HepG2 (cell line): ENCODE measurements around the gene MSANTD1. TPM values are rescaled to one million over a fixed set of nuclear protein-coding genes. Genes with fewer than 3 reads are reported as not detected.

Source experiments
- ATAC-seq: fragments of 200-7000 bp; cut with Tn5 transposase; 3 replicates; pipeline ENCODE4 v1.9.1; 2020; ENCODE audit warnings: mild to moderate bottlenecking, moderate library complexity
- BruUV-seq: library from RNA; stranded (reverse); fragments of 400-500 nt; replicated peaks from 2 replicates; lab custom pipeline; 2021; lab: Mats Ljungman, UMichigan
- CTCF ChIA-PET: fragments of 300-600 bp; formaldehyde crosslinking; extraction: SDS; loops from one replicate; lab custom pipeline; 2021; ENCODE audit warnings: low total read pairs, inconsistent platforms, low intra/inter-chr PET ratio; lab: Yijun Ruan, JAX
- POLR2A ChIA-PET: fragments of 350-600 bp; sonication (Branson Sonifier 250); formaldehyde crosslinking; loops from one replicate; lab custom pipeline; 2020; ENCODE audit warnings: antibody characterized with exemption, inconsistent platforms; lab: Yijun Ruan, JAX
- DNase-seq: peaks from one replicate; pipeline ENCODE4 v3.0.0-alpha.2; 2015; ENCODE audit warnings: low spot score
- FAIRE-seq: peaks from 3 replicates; lab custom pipeline; 2011; peaks lifted over from hg19 to GRCh38; lab: Jason Lieb, UNC
- H2AFZ ChIP-seq: one replicate; pipeline ENCODE4 v1.6.1; 2011; ENCODE audit warnings: low read length, inconsistent platforms
- H3K27ac ChIP-seq: fragments of 300-600 bp; 3 replicates; pipeline ENCODE4 v1.8.0; 2011; ENCODE audit warnings: mixed run types, mild to moderate bottlenecking, mixed read lengths, low read length, inconsistent platforms; ENCODE audit not compliant: insufficient read depth; ENCODE audit errors: extremely low read length
- H3K27me3 ChIP-seq, 2 experiments: fragments of 200-600 bp in 1 of 2; 2 replicates in 1 of 2; 3 replicates in 1 of 2; pipeline versions ENCODE4 v1.6.0 to v1.8.0; 2011; ENCODE audit warnings: low read length in 2 of 2, mild to moderate bottlenecking in 2 of 2, moderate library complexity in 2 of 2, inconsistent platforms in 1 of 2; ENCODE audit not compliant: insufficient read depth in 2 of 2, control insufficient read depth in 1 of 2
- H3K36me3 ChIP-seq, 2 experiments: fragments of 200-600 bp in 1 of 2; replicated peaks in 1 of 2; 2 replicates in 1 of 2; 3 replicates in 1 of 2; pipeline versions ENCODE4 v1.5.1 to v1.8.0; 2011; ENCODE audit warnings: low read length in 2 of 2, inconsistent platforms in 1 of 2; ENCODE audit not compliant: insufficient read depth in 2 of 2, control insufficient read depth in 1 of 2
- H3K4me1 ChIP-seq: 2 replicates; pipeline ENCODE4 v1.5.1; 2012; ENCODE audit warnings: low read length, inconsistent platforms; ENCODE audit not compliant: insufficient read depth
- H3K4me2 ChIP-seq: 2 replicates; pipeline ENCODE4 v1.6.0; 2011; ENCODE audit warnings: low read depth, low read length, inconsistent platforms
- H3K4me3 ChIP-seq, 3 experiments: fragments of 200-600 bp in 1 of 3; sonication (generic), shearing (Covaris generic) in 1 of 3; replicated peaks in 1 of 3; 2 replicates each; pipeline ENCODE4 v1.5.1; 2011 to 2016; ENCODE audit warnings: low read length in 3 of 3, inconsistent platforms in 2 of 3, low read depth in 2 of 3, mild to moderate bottlenecking in 2 of 3, control low read depth in 1 of 3, mixed read lengths in 1 of 3; ENCODE audit not compliant: insufficient read depth in 1 of 3
- H3K79me2 ChIP-seq: one replicate; pipeline ENCODE4 v1.6.1; 2011; ENCODE audit warnings: low read length, inconsistent platforms; ENCODE audit not compliant: insufficient read depth
- H3K9ac ChIP-seq: 2 replicates; pipeline ENCODE4 v1.6.0; 2011; ENCODE audit warnings: mild to moderate bottlenecking, low read depth, low read length, inconsistent platforms; ENCODE audit not compliant: insufficient read depth
- H3K9me3 ChIP-seq: 2 replicates; pipeline ENCODE4 v1.5.1; 2012; ENCODE audit warnings: mild to moderate bottlenecking, low read length
- H4K20me1 ChIP-seq: 2 replicates; pipeline ENCODE4 v1.6.0; 2011; ENCODE audit warnings: inconsistent platforms, mild to moderate bottlenecking, low read length, moderate library complexity; ENCODE audit not compliant: insufficient read depth
- CBX2 ChIP-seq, 2 experiments: fragments of 200-600 bp in 1 of 2; sonication (generic); formaldehyde crosslinking in 1 of 2; IDR thresholded peaks; 2 replicates each; pipeline versions ENCODE4 v1.7.0 to v1.8.1; 2018 to 2022; ENCODE audit warnings: low read depth in 2 of 2, low read length in 1 of 2, mild to moderate bottlenecking in 1 of 2, missing genetic modification reagents in 1 of 2
- CHD2 ChIP-seq: IDR thresholded peaks from 2 replicates; pipeline ENCODE4 v1.6.1; 2011; ENCODE audit warnings: low read depth, low read length, improper control_type of control experiment
- DDIT3 ChIP-seq: sonication (generic); formaldehyde crosslinking; IDR thresholded peaks from 2 replicates; pipeline ENCODE4 v1.4.0; 2020; ENCODE audit warnings: mild to moderate bottlenecking, missing genetic modification reagents
- U2AF1 ChIP-seq: fragments of 200-400 bp; formaldehyde crosslinking; optimal IDR thresholded peaks from 2 replicates; pipeline ENCODE3; 2017; ENCODE audit warnings: mild to moderate bottlenecking, low read depth, low read length
- ZKSCAN8 ChIP-seq: IDR thresholded peaks from 2 replicates; pipeline ENCODE4 v1.6.1; 2016; ENCODE audit warnings: borderline replicate concordance, missing genetic modification reagents, missing compliant biosample characterization
- ZNF430 ChIP-seq: sonication (generic); formaldehyde crosslinking; IDR thresholded peaks from 2 replicates; pipeline ENCODE4 v1.9.0; 2021; ENCODE audit warnings: mild to moderate bottlenecking, missing genetic modification reagents
- ZNF468 ChIP-seq: sonication (generic); formaldehyde crosslinking; IDR thresholded peaks from 2 replicates; pipeline ENCODE4 v1.8.0; 2022; ENCODE audit warnings: mild to moderate bottlenecking, moderate library complexity, missing genetic modification reagents
- ZNF660 ChIP-seq: sonication (generic); formaldehyde crosslinking; IDR thresholded peaks from 2 replicates; pipeline ENCODE4 v1.5.1; 2020; ENCODE audit warnings: mild to moderate bottlenecking, low read depth, missing genetic modification reagents, borderline replicate concordance
- ZNF687 ChIP-seq: sonication (generic); formaldehyde crosslinking; IDR thresholded peaks from 2 replicates; pipeline ENCODE4 v1.5.1; 2020; ENCODE audit warnings: mild to moderate bottlenecking, missing genetic modification reagents, moderate library complexity
- ZSCAN29 ChIP-seq: sonication (generic); formaldehyde crosslinking; conservative IDR thresholded peaks from 2 replicates; pipeline ENCODE4 v1.4.0; 2020; ENCODE audit warnings: mild to moderate bottlenecking, missing genetic modification reagents
- WGBS: methylation state at CpG from one replicate; pipeline ENCODE4 v1.1.6; 2017; ENCODE audit warnings: low lambda C conversion rate; 5-methylcytosine and 5-hydroxymethylcytosine counted together
- in situ Hi-C: cut with HindIII; loops from 2 replicates; pipeline ENCODE4 v1.10.0; 2017; ENCODE audit warnings: low pct_unique_long_range_greater_than_20kb; ENCODE audit not compliant: extremely low pct_ligation_motif_present
- intact Hi-C: fragments of 100-400 bp; cut with micrococcal nuclease; formaldehyde crosslinking; loops from one replicate; pipeline ENCODE4 v1.10.0; 2022; ENCODE audit not compliant: unreplicated experiment
- polyA plus RNA-seq, 8 experiments: library from polyadenylated mRNA; depleted of rRNA in 3 of 8; stranded (reverse) in 7 of 8; unstranded in 1 of 8; fragments of >200 nt; fragmentation: Illumina TruSeq in 4 of 8; extraction: Trizol in 4 of 8; gene quantifications; 2 replicates each; pipeline versions ENCODE4 v1.2.1 to v1.2.3, GENCODE V29; 2011 to 2016; ENCODE audit warnings: low read depth in 4 of 8, missing spikeins in 1 of 8, mixed read lengths in 1 of 8; ENCODE audit not compliant: insufficient read depth in 1 of 8
- total RNA-seq, 5 experiments: library from RNA; depleted of rRNA; stranded (reverse); fragments of >200 nt; fragmentation: Illumina TruSeq; extraction: Trizol; gene quantifications; 2 replicates each; pipeline ENCODE4 v1.2.3, GENCODE V29; 2016; ENCODE audit warnings: low read depth in 1 of 5
- TF ChIP-seq, protein P1 (sequence below): sonication (generic); formaldehyde crosslinking; IDR thresholded peaks from 2 replicates; pipeline ENCODE4 v1.4.0; 2020; ENCODE audit warnings: mild to moderate bottlenecking, missing genetic modification reagents
- TF ChIP-seq, protein P2 (sequence below): IDR thresholded peaks from 2 replicates; pipeline ENCODE4 v1.6.1; 2016; ENCODE audit warnings: mild to moderate bottlenecking, missing biosample characterization, missing genetic modification reagents
- TF ChIP-seq, protein P3 (sequence below): sonication (generic); formaldehyde crosslinking; IDR thresholded peaks from 2 replicates; pipeline ENCODE4 v1.5.1; 2020; ENCODE audit warnings: mild to moderate bottlenecking, moderate library complexity, missing genetic modification reagents

The MSANTD1 gene
- total and polyA plus RNA-seq, 2 of the 13 experiments (the other 11 are each of a cell fraction or from before 2014, with no cell fraction given) = 0.22 to 0.40 TPM

DNA sequence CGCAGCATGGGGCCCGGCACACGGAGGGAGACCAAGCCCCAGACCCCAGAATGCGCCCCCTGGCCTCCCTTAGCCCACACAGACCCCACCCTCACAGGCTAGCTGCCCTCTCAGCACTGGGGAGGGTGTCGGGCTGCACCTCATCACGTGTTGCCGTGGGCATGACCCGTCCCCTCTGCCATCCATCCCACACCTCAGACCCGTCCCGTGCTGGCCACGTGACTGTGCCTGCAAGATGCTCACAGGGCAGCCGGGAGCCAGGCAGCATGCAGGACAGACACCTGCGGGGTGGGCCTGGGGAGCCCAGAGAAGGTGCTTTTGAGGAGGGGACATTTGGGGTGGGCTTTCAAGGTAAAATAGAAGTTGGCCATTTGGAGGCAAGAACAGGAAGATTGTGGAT lies 4.8 kb downstream of the MSANTD1 start:
- TF ChIP-seq U2AF1 = no peak
- TF ChIP-seq, protein P1, sequence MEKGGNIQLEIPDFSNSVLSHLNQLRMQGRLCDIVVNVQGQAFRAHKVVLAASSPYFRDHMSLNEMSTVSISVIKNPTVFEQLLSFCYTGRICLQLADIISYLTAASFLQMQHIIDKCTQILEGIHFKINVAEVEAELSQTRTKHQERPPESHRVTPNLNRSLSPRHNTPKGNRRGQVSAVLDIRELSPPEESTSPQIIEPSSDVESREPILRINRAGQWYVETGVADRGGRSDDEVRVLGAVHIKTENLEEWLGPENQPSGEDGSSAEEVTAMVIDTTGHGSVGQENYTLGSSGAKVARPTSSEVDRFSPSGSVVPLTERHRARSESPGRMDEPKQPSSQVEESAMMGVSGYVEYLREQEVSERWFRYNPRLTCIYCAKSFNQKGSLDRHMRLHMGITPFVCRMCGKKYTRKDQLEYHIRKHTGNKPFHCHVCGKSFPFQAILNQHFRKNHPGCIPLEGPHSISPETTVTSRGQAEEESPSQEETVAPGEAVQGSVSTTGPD (CRISPR knock-in tag) = no peak
- no peak for TF ChIP-seq CHD2
- TF ChIP-seq ZNF430 (CRISPR knock-in tag) = no peak
- no peak for TF ChIP-seq CBX2 (IDR thresholded peaks at IDR 0.05; ENCODE audit: low read depth, low read length)
- TF ChIP-seq CBX2 (CRISPR knock-in tag; IDR thresholded peaks at IDR 0.05; ENCODE audit: low read depth) = no peak
- TF ChIP-seq, protein P2, sequence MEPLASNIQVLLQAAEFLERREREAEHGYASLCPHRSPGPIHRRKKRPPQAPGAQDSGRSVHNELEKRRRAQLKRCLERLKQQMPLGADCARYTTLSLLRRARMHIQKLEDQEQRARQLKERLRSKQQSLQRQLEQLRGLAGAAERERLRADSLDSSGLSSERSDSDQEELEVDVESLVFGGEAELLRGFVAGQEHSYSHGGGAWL (CRISPR knock-in tag) = no peak
- TF ChIP-seq, protein P3, sequence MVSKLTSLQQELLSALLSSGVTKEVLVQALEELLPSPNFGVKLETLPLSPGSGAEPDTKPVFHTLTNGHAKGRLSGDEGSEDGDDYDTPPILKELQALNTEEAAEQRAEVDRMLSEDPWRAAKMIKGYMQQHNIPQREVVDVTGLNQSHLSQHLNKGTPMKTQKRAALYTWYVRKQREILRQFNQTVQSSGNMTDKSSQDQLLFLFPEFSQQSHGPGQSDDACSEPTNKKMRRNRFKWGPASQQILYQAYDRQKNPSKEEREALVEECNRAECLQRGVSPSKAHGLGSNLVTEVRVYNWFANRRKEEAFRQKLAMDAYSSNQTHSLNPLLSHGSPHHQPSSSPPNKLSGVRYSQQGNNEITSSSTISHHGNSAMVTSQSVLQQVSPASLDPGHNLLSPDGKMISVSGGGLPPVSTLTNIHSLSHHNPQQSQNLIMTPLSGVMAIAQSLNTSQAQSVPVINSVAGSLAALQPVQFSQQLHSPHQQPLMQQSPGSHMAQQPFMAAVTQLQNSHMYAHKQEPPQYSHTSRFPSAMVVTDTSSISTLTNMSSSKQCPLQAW (CRISPR knock-in tag) = no peak
- TF ChIP-seq ZNF660 (CRISPR knock-in tag) = no peak
- TF ChIP-seq DDIT3 (CRISPR knock-in tag) = no peak
- no peak for TF ChIP-seq ZNF687 (CRISPR knock-in tag)
- no peak for TF ChIP-seq ZNF468 (CRISPR knock-in tag)
- TF ChIP-seq ZKSCAN8 (CRISPR knock-in tag) = no peak
- TF ChIP-seq ZSCAN29 = no peak
- H3K4me2 ChIP-seq = no peak overlapping the region
- no peak overlapping the region for H3K9ac ChIP-seq
- no peak for DNase-seq
- no peak overlapping the region for H3K4me3 ChIP-seq
- peaks cover 23% of the 10 kb centered on the region for H3K4me1 ChIP-seq
- no peak for ATAC-seq
- in situ Hi-C loops = no loop called here
- no peaks in the 10 kb centered on the region for H3K9me3 ChIP-seq
- no peak for FAIRE-seq
- no TSS peak for BruUV-seq
- POLR2A ChIA-PET = no interaction called here
- H3K36me3 ChIP-seq = no peaks in the 10 kb centered on the region
- H4K20me1 ChIP-seq = no peaks in the 10 kb centered on the region
- H3K27ac ChIP-seq = no peak overlapping the region
- intact Hi-C loops = no loop called here
- CTCF ChIA-PET = no interaction called here
- 87% methylated on average over 10 of the region's 13 CpGs for WGBS
- no peak overlapping the region for H2AFZ ChIP-seq
- no peaks in the 10 kb centered on the region for H3K27me3 ChIP-seq
- H3K79me2 ChIP-seq = no peaks in the 10 kb centered on the region
